HG03135 (cell line): ENCODE measurements around the gene SCIN.
"Not testable (repeated sequence)": the region's sequence is repeated elsewhere in the genome, so short reads cannot be mapped to it uniquely, and the experiment has no call there.

Source experiments
- ATAC-seq: cut with Tn5 transposase; IDR thresholded peaks from one replicate; pipeline ENCODE4 v1.9.1; 2021; ENCODE audit warnings: mild to moderate bottlenecking, moderate library complexity; ENCODE audit not compliant: unreplicated experiment

SCIN gene

DNA sequence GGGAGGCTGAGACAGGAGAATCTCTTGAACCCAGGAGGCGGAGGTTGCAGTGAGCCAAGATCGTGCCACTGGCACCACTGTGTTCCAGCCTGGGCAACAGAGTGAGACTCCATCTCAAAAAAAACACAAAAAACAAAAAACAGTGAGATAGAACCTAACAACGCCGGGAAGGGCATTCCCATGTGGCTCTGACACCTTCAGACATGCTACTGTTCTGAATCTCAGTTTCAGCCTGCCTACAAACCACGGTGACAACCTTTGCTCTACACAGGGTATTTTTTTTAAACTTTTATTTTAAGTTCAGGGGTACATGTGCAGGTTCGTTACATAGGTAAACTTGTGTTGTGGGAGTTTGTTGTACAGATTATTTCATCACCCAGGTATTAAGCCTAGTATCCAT lies 74.7 kb downstream of the SCIN start:
- ATAC-seq = not testable (repeated sequence)

DNA sequence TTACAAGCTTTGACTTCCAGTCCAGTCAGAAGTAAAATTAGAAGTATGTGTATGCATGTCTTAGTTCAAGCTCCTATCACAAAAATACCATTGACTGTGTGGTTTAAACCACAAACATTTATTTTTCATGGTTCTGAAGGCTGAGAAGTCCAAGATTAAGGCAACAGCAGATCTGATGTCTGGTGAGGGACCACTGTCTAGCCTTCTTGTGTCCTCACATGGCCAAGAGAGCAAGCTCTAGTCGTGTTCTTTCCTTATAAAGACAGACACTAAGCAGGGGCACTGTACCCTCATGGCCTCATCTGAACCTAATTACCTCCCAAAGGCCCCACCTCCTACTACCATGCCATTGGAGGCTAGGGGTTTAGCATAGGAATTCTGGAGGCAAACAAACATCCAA lies 75.6 kb downstream of the SCIN start:
- ATAC-seq = no peak

DNA sequence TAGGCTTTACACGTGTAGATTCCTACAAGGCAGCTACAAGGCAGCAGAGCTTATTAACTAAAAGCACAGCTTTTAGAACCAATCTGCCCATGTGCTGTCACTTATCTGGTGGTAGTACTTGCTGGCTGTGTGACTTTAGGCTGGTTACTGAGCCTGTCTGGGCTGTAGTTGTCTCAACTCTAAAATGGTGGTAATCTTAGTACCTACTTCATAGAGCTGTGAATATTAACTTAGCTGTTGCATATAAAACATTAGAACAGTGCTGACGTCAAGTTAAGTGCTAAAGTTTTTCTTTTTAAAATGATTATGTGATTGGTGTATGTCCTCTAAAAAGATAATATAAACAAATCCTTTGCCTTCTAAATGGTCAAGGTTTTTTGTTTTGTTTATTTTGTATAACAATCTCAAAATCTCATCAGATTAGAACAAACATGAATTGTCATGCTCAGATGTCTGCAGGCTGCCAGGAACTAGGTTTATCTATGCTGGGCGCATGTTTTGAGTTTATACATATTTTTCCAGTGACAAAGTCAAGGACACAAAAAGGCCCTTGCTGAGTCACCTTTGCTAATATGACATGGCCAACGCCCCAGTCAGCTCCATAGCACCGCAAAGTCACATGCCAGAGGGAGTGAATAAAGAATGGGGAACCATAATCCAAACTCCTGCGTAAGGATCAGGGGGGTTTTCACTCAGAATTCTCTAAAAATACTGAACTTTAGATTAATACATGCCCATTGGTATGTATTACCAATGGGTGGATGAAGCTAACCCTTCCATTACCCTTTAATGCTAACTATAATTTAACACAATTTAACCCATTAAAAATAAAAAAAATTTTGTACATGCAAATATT lies 77.1 kb downstream of the SCIN start:
- no peak for ATAC-seq

- no peak for ATAC-seq
Measured at GRCh38 chr7:12648704-12649261, 78.3 kb downstream of the SCIN start.

DNA sequence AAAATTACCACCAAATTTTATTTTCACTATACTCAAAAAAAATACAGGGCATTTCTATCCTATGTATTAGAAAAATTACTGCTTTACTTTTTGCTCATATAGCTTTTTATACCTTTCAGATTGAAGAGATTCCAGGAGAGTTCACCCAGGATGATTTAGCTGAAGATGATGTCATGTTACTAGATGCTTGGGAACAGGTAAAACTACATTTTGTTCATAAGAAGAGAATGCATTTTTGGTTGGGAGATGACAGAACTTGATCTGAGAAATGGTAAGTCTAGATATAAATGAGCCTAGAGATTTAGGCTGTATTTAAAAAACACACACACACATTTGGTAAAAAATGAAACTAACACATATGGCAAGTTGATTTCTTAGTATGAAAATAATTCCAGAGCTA lies 78.8 kb downstream of the SCIN start:
- ATAC-seq = no peak

GRCh38 chr7:12650080-12650479 lies 79.6 kb downstream of the SCIN start:
- no peak for ATAC-seq

DNA sequence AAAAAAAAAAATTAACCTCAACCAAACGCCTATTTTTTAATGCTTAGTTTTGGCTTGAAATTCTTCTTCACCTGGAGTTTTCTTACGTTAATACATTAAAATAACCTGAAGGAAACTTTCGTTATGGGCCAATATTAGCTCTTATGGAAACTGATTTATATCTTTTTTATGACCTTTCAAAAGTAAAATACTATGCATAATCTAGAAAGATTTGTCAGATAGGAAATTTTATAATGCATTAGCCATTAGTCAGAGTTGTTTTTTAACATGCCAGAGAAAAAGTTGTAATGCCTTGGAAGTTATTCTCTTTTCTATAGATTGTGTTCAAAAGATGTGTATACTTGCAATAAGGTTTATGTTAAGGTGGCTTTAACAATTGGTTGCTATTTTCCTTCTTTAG lies 82.6 kb downstream of the SCIN start:
- no peak for ATAC-seq

DNA sequence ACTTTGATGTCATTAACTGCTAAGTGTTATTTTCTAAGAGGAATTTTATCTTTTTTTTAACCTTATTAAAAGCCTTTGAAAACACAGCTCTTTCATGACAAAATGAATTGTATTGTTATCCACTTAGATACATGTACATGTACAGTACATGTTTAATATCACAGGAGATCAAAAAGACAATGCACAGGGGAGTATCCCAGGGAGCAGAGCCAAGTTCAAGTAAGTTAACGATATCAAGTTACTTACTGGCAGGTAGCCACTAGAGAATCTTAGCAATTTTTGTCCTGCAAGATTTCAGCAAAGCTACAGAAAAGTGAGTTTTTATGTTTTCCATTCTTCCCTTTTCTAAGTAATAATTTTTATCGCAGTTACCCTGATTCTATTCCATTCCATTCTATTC lies 83.0 kb downstream of the SCIN start:
- ATAC-seq = no peak

- ATAC-seq = no peak
Measured at GRCh38 chr7:12655161-12655560, 84.6 kb downstream of the SCIN start.

DNA sequence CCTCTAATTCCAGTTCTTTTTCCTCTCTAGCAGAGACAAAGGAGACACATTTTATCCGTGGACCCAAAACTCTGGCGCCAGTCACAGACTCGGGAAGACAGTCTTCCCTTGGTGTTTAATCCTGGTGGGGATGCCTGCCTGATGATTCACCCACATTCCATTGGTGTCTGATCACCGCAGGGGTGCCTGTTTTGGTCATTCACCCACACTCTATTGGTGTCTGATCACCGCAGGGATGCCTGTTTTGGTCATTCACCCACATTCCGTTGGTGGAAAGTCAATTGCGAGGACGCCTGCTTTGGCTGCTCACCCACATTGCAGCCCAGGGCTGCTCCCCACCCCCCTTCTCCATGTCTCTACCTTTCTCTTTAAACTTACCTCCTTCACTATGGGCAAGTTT lies 89.9 kb downstream of the SCIN start:
- ATAC-seq = not testable (repeated sequence)

DNA sequence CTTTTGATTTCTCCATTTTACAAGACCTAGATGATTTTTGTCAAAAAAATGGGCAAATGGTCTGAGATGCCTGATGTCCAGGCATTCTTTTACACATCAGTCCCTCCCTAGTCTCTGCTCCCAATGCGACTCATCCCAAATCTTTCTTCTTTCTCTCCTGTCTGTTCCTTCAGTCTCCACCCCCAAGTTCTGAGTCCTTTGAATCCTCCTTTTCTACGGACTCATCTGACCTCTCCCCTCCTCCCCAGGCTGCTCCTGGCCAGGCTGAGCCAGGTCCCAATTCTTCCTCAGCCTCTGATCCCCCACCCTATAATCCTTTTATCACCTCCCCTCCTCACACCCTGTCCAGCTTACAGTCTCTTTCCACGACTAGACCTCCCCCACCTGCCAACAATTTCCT lies 90.5 kb downstream of the SCIN start:
- not testable (repeated sequence) for ATAC-seq

DNA sequence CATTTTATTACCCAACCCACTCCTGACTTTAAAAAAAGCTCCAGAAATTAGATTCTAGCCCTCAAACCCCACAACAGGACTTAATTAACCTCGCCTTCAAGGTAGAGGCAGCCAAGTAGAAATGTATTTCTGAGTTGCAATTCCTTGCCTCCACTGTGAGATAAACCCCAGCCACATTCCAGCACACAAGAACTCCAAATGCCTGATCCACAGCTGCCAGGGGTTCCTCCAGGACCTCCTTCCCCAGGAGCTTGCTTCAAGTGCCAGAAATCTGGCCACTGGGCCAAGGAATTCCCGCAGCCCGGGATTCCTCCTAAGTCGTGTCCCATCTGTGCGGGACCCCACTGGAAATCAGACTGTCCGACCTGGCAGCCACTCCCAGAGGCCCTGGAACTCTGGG lies 91.1 kb downstream of the SCIN start:
- ATAC-seq = no peak

- no peak for ATAC-seq
Measured at GRCh38 chr7:12670000-12670729, 99.6 kb downstream of the SCIN start.

- no peak for ATAC-seq
Measured at GRCh38 chr7:12670743-12671520, 100.4 kb downstream of the SCIN start.

DNA sequence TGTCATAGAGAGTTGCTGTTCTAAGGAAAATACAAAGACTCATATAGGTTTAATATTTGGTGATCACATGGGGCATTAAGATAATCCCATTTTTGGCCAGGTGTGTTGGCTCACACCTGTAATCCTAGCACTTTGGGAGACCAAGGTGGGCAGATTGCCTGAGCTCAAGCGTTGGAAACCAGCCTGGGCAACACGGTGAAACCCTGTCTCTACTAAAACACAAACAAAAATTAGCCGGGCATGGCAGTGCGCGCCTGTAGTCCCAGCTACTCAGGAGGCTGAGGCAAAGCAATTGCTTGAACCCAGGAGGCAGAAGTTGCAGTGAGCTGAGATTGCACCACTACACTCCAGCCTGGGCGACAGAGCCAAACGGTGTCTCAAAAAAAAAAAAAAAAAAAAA lies 102.9 kb downstream of the SCIN start:
- not testable (repeated sequence) for ATAC-seq

DNA sequence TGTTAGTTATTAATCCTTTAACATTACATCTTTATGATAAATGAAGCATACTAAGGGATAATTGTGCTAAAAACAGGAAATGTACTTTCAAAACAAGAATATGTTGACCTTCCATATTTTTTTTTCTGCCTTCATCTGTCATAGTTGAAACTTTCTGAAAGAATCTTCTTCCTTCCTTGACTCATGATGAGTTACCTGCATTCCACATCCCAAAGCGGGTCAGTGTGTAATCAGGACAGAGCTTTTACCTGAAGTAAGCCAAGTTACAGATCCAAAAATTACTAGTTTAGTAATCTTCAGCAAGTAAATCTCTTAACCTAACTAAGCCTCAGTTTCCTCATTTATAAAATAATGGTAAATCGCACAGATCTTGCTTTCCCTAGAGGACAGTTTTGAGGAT lies 103.5 kb downstream of the SCIN start:
- no peak for ATAC-seq

DNA sequence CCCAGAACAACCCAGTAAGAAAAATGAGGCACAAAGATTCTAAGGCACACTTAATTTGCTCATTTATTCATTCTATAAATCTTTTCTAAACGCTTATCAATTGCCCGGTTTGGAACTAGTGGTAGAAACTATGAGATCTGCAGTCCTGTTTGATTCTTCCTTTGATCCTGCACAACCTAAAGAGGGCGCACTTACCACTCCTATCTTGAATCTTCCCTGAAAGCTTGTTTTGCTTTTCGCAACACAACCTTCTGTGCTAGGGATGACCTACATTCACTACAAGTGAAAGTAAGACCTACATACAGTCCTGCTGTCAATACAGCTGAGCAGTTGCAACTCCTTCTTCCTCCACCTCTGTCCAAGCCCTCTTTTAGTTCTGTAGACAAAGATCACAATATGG lies 104.3 kb downstream of the SCIN start:
- ATAC-seq = no peak

DNA sequence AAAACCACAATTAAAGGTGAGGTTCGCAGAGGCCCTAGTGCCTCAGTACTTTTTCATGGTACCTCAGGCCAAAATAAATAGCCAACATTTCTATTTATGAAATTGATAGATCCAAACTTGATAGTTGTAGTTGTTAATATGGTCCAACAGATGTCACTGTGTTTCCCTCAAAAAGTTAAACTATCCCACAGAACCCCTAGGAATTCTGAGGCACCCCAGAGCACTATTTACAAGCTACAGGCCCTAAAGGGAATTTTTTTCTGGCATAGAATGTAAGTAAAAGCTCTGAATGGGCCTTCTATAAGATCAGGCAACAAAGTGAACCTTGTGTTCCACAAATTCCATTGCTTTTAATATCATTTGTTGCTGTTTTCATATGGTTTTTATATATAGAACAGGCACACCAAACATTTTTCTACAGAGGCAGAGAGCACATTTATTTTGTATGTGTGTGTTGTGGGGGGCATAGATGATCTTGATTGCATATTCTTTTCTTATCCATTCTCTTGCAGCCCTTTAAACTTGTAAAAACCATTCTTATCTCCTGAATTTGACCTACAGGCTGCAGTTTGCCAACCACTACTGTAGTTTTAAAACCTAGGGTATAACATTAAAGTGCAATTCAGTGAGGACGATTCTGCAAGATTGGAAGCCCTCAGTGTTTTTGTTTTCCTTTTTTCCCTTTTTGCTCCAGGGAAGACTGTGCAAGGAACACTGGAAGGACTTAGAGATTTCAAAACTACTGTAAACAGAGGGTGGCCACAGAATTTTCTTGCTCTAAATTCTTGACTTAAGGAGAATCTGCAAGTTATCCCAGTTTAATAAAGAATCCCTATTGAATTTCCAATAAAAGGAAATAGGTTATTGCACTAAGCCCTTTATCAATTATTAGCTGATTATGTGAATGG lies 113.4 kb downstream of the SCIN start:
- no peak for ATAC-seq

DNA sequence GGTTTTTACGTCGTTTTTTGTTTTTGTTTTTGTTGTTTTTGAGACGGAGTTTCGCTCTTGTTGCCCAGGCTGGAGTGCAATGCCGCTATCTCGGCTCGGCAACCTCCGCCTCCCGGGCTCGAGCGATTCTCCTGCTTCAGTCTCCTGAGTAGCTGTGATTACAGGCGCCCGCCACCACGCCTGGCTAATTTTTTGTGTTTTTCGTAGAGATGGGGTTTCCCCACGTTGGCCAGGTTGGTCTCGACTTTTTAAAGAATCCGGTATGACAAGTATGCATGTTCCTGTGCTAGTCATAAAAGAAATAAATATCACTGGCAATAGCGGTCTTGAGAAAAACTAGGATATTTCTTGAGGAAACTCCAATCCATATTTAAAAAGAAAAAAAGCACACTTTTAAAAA lies 114.2 kb downstream of the SCIN start:
- ATAC-seq = no peak

DNA sequence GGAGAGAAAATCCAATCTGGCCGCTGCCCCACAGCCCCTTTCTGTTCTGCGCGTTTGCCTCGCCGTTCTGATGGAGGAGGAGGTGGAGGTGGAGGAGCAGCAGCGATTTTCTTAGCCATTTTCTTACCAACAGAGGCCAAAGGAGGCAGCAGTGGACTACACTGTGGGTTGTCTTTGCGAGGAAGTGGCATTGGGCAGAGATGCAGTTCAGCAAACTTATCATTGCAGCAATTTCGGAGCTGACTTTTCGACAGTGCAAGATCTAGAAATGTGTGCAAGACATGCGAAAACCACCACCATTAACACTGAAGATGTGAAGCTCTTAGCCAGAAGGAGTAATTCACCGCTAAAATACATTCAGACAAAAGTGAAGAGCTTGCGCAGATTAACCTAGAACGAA lies 115.0 kb downstream of the SCIN start:
- ATAC-seq = no peak
